GM19463 (cell line): ENCODE measurements around the gene CRNKL1.

Source experiments
- ATAC-seq: cut with Tn5 transposase; IDR thresholded peaks from one replicate; pipeline ENCODE4 v1.9.1; 2021; ENCODE audit warnings: mild to moderate bottlenecking, moderate library complexity; ENCODE audit not compliant: unreplicated experiment

CRNKL1 gene

DNA sequence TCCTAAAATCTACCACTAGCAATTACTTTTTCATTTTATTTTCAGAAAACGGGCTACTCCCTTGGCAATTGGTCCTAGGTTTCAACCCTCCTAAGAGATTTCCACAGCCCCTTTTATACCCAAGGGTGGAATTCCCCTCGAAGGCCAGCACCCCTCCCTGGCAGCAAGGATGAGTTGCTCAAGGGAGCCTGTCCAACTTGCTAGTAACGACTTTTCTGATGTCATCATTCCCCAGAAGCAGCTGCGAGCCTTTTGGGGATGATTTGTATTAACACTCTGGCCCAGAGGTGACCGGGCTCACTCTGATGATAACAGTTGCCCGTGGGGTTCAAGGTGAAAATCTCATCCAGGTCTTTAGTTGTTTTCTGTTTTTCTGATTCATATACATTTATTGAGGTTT lies 65.8 kb downstream of the CRNKL1 start:
- no peak for ATAC-seq
